Right renal cortex interstitium (tissue), 3 donors: ENCODE results near the gene ZSCAN21. TPM values are rescaled to one million over a fixed set of nuclear protein-coding genes. Genes with fewer than 3 reads are reported as not detected.

Experiments
- DNase-seq, 3 donors: peaks; one replicate each; pipeline ENCODE4 v3.0.0-alpha.2; 2013; ENCODE audit warnings: low read depth in 3 of 3, low spot score in 2 of 3
- polyA plus RNA-seq, 3 donors: library from polyadenylated mRNA; unstranded; fragments of 120-200 nt; gene quantifications; one replicate each; pipeline ENCODE4 v1.2.1, GENCODE V29; 2013; ENCODE audit not compliant: insufficient read length in 3 of 3

The ZSCAN21 gene
- polyA plus RNA-seq, 3 donors = 21.3 to 24.3 (median 21.8) TPM

GRCh38 chr7:100024020-100024619 is 25.5 kb upstream of the ZSCAN21 start:
- no peak for DNase-seq

GRCh38 chr7:100027197-100027596 is 22.4 kb upstream of the ZSCAN21 start:
- DNase-seq = no peak

DNA sequence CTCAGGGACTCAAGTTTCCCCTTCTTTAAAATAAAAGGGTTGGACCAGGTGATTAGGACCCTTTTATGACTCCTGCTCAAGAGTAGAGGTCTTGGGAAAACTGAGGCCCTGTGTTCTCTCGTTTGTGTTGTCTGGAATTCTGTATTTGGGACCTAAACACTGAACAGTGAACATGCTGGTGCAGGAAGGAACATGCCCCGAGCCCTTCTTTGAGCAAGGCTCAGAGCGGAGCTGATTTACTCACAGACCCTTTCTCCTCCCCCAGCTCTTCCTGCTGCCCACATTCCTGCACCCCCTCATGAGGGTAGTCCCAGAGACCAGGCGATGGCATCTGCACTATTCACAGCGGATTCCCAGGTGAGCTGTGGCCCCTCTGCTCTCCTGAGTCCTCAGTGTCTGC is 20.0 kb upstream of the ZSCAN21 start:
- no peak for DNase-seq

- no peak for DNase-seq
Measured at GRCh38 chr7:100033526-100033925, 16.0 kb upstream of the ZSCAN21 start.

- no peak for DNase-seq
Measured at GRCh38 chr7:100034871-100035510, 14.6 kb upstream of the ZSCAN21 start.

GRCh38 chr7:100035876-100036275 is 13.7 kb upstream of the ZSCAN21 start:
- no peak for DNase-seq

DNA sequence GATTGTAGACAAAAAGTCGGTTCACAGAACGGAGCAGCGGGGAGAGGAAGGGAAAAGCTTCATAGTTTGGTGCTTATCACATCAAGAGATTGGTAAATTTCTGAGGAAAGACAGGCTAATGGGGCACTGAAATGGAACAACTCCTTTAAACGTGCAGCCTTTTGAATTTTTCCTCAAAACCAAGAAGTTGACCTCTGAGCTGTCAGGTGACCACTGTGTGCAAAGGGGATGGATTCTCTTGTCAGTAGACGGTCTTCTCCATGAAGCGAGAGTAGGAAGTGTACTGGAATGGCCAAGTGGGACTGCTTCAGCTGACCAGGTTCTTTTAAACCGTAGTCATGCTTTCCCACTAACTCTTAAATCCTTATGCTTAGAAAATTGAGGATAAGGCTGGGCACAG is 11.2 kb upstream of the ZSCAN21 start:
- no peak for DNase-seq

- no peak for DNase-seq
Measured at GRCh38 chr7:100040575-100040974, 9.0 kb upstream of the ZSCAN21 start.

DNA sequence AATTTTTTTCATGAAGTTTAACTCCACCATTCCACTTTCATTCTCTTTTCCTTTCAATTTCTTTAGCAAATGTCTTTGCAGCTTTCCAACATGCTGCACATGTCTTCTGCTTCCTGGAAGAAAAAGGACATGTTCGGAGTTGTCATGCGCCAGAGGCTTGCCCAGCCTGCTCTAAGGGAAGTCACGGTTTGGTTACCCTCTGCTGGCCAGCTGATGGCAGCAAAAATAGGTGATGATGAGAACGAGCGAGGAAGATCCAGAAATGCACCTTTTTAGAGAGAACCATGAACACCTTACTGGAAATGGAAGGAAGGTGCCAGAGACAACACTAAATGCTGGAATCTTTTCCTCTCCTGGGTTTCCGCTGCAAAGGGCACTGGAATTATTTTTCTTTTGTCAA is 4.9 kb upstream of the ZSCAN21 start:
- DNase-seq = no peak

GRCh38 chr7:100048680-100049079 is 894 bp upstream of the ZSCAN21 start:
- no peak for DNase-seq

DNA sequence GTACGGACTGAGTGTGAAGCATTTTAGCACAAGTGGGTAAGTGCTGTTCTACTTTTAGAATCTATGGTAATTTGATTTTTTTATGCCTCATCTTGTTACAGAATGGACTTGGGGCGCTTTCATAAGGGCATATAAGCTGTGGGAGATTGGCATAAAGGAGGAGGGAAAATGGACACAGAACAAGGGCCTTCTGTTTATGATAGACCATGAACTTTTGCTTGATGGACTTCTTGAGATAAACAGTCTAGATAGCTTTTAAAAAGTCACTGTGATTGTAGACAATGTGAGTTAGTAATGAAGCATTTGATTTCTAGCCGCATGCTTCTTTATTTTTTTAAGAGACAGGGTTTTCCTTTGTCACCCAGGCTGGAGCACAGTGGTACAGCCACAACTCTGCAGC is 2.0 kb downstream of the ZSCAN21 start:
- no peak for DNase-seq

DNA sequence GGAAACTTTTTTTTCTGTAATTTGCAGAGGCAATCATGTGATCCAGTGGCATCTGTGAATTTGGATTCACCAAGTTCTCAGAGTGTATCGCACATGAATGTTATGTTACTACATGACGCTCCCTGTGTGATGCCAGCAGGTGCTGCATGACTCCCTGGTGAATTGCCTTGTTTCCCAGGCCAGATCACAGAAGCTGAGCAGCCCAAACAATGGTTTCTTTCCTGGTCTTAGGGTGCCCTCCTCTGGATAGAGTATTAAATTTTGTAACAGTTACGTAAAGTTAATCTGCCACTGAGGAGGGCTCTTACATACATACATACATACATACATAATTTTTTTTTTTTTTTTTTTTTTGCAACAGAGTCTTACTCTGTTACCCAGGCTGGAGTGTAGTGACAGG is 3.6 kb downstream of the ZSCAN21 start:
- DNase-seq = peak in 2 of 3 donors; percentile 19 to 27

GRCh38 chr7:100057006-100057405 is 7.4 kb downstream of the ZSCAN21 start:
- no peak for DNase-seq

- DNase-seq = no peak
Measured at GRCh38 chr7:100059251-100059739, 9.7 kb downstream of the ZSCAN21 start.

DNA sequence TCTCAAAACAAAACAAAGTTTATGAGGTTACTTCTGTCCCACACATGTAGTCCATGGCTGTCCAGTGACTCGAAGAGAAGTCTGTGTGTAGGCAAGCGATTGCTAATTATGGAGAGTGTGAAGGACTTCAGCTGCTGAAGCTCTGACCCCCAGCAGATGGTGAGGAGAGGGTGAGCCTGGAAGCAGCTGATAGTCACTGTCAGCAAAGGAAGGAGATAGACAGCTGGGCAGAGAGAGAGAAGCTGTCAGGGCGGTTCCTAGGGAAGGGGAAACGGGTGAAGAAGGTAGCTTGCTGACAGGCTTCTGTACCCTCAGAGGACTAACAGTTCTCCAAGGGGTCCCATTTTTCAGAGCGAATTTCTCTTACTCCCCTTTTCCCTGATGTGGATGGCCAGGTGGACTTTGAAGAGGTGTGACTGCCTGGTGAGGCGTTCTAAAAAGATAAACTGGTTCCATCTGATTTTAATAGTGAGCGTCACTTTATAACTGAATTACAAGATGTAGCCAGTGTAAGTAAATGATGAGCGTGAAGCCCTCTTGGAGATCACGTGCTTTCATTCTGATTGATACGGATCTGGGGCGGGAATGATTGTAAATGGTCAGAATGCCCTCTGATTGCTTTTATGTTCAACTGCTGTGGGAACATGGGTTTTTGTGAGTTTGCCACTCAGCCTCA is 12.1 kb downstream of the ZSCAN21 start:
- DNase-seq = no peak

GRCh38 chr7:100063376-100063775 is 13.8 kb downstream of the ZSCAN21 start:
- no peak for DNase-seq

DNA sequence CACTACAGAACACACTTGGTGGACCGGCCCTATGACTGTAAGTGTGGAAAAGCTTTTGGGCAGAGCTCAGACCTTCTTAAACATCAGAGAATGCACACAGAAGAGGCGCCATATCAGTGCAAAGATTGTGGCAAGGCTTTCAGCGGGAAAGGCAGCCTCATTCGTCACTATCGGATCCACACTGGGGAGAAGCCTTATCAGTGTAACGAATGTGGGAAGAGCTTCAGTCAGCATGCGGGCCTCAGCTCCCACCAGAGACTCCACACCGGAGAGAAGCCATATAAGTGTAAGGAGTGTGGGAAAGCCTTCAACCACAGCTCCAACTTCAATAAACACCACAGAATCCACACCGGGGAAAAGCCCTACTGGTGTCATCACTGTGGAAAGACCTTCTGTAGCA is 14.6 kb downstream of the ZSCAN21 start:
- DNase-seq = no peak

- DNase-seq = no peak
Measured at GRCh38 chr7:100065452-100066186, 16.0 kb downstream of the ZSCAN21 start.

DNA sequence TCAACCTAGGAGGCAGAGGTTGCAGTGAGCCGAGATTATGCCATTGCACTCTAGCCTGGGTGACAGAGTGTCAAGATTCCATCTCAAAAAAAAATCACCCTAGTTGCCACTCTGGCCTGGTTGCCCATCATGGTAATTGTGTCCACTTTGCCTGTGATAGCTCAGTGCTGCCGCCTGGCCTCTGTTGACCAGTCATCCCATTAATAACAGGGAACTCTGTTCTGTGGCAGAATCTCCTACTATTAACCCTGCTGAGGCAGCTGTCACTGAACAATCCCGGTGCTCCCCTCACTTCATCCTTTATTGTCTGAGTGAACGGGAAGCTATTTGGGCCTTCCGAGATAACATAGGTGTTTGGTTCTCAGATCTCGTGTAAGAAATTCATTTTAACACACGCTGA is 17.4 kb downstream of the ZSCAN21 start:
- DNase-seq = no peak

- DNase-seq = no peak
Measured at GRCh38 chr7:100069991-100070390, 20.4 kb downstream of the ZSCAN21 start.

GRCh38 chr7:100071018-100071723 is 21.6 kb downstream of the ZSCAN21 start:
- no peak for DNase-seq
